HG03460 (cell line): ENCODE measurements around the gene RAB36.
"Not testable (repeated sequence)": the region's sequence is repeated elsewhere in the genome, so short reads cannot be mapped to it uniquely, and the experiment has no call there.

Source experiments
- ATAC-seq: cut with Tn5 transposase; IDR thresholded peaks from one replicate; pipeline ENCODE4 v1.9.1; 2021; ENCODE audit not compliant: unreplicated experiment

Gene RAB36

DNA sequence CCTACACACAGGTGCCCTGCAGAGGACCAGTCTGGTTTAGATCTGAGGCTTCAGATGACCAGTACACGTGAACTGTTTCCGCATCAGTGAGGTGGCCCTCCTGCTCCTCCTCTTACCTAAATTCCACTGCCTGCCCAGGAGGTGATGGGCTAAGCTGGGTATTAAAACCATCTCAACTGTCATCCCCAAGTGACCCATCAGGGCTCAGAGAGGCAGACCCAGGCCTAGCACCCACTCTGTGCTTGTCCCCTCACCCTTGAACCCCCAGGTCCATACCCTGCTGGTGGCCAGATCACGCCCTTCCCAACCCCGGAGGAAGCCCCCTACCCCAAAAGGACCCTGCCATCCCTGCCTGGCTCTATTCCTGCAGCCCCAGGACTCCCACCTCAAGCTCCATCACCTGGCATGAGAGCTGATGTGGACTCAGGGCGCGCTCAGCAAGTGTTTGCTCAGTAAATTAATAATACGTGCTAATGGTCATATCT is 24.8 kb upstream of the RAB36 start:
- ATAC-seq = no peak

DNA sequence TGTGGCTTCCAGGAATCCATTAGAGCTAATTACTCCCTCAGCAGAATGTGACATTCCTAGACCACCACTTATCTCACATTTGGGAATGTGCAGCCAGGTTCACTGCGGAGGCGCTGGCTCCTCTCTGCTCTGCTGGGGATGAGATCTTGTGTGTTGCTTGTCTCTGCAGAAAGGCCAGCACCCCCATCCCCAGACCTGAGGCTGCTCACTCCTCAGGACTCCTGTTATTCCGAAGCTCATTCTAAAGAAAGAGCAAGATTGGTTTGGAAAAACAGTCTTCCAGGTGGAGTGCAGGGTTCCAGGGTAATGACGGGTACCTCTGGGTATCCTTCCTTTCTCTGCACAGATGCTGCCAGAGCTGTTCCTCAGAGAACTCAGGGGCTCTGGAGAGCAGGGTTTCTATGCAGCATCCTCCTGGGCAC is 24.3 kb upstream of the RAB36 start:
- no peak for ATAC-seq

DNA sequence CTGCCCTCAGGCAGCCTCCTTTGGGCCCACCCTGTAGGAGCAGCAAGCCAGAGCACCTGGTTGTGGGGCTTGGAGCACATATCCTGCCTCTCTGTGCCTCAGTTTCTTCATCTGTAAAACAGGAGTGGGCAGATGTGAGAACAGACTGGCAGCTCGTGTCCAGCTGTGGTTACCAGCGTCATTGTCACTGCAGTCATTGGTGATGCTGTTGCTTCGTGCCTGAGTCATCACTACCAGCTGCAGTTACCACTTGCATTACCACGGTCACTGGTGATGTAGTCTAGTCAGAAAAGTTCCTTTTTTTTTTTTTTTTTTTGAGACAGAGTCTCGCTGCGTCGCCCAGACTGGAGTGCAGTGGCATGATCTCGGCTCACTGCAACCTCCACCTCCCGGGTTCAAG is 23.9 kb upstream of the RAB36 start:
- ATAC-seq = no peak

DNA sequence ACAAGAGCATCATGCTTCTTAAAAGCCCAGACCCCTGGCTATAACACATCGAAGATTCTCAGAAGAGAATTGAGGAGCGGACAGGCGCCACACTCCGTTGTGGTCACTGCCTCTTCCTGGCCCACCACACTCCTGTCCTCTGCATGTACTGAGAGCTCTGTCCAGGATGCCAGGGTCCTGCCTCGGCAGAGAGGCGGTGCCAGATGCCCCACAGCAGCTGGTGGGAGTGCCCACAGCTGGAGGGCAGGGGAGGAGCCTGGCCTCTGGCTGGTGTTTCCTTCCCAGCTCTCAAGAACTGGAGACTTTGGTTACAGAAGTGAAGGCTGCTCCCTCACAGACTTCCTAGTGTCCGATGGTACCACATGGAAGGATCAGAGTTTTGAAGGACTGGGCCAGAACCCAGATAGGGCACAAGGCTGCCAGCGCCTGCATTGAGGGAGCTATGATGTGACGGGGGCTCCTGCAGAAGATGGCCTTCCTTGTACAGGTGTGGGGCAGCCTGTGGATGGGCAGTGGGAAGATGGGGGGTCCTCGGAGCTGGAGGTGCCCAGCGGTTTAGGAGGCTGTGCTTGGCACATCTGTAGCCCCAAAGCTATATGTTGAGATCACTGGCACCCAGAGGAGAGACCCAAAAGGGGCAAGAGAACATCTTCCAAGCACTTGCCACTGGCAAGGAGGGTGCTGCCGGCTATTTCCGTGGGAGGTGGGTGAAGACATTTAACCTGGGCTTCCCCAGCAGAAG is 22.9 kb upstream of the RAB36 start:
- no peak for ATAC-seq

DNA sequence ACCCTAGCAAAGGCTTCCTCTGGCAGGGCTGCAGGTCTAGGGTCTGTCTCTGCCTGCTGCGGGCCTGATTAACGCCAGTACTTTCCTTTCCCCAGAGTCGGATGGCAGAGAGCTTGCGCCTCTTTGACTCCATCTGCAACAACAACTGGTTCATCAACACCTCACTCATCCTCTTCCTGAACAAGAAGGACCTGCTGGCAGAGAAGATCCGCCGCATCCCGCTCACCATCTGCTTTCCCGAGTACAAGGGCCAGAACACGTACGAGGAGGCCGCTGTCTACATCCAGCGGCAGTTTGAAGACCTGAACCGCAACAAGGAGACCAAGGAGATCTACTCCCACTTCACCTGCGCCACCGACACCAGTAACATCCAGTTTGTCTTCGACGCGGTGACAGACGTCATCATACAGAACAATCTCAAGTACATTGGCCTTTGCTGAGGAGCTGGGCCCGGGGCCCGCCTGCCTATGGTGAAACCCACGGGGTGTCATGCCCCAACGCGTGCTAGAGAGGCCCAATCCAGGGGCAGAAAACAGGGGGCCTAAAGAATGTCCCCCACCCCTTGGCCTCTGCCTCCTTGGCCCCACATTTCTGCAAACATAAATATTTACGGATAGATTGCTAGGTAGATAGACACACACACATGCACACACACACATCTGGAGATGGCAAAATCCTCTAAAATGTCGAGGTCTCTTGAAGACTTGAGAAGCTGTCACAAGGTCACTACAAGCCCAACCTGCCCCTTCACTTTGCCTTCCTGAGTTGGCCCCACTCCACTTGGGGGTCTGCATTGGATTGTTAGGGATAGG is 22.1 kb upstream of the RAB36 start:
- no peak for ATAC-seq

DNA sequence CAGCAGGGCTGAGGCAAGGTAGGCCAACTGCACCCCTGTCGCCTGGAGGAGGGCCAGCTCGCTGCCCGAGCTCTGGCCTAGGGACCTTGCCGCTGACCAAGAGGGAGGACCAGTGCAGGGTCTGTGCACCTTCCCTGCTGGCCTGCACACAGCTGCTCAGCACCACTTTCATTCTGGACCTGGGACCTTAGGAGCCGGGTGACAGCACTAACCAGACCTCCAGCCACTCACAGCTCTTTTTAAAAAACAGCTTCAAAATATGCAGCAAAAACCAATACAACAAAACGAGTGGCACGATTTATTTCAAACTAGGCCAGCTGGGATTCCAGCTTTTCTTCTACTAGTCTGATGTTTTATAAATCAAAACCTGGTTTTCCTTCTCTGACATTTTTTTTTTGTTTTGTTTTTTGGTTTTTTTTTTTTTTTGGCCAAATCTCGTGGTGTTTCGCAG is 21.4 kb upstream of the RAB36 start:
- ATAC-seq = no peak

DNA sequence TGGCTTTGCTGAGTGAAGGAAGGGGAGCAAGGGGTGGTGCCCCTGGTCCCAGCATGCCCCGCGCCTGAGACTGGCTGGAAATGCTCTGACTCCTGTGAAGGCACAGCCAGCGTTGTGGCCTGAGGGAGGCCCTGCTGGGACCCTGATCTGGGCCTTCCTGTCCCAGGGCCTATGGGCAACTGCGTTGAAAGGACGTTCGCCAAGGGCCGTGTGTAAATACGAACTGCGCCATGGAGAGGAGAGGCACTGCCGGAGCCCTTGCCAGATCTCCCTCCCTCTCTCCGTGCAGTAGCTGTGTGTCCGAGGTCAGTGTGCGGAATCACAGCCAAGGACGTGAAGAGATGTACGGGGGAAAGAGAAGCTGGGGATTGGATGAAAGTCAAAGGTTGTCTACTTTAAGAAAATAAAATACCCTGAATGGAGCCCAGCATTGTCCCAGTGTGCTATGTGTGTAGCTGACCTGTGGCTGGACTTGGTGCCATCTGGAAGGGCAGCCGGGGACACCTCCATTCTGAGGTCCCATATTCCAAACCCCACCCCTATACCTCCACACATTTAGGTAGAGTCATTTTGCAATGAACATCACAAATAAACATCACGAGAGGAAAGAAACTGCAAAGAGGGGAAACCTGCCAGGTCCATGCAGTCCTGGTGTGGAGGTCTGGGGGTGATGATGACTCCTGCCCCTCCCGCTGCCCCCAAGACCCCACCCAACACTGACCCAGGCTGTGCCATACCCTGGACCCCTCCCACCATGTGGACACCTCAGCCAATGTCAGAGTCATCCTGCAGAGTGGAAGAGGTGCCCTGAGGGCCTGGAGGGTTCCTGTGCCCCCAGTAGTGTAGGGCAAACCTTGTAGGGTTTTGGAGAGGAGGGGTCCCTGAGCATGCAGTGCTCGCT is 20.4 kb upstream of the RAB36 start:
- no peak for ATAC-seq

DNA sequence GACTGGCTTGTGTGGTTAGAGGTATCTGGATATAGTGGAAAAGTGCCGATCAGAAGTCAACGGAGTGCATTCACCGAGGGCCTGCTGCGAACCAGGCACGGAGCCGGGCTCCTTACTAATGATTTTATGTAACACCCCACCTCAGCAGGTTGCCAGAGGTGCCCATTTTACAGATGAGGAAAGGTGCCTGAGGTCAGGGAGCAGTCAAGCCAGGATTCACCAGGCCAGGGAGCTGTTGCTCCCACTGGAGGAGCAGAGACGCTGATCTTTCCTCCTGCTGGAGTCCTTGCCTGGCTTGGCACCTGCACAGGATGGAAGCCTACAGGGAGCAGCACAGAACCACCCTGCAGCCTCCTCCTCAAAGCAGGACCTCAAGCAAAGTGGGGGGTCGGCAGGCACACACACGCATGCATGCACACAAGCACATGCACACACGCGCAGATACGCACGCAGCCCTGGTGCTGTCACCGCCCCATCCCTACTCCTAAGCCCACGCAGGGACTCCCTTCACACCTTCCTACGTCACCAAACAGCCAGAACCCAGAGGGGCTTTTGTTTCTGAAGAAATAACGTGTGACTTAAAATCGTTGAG is 19.7 kb upstream of the RAB36 start:
- ATAC-seq = no peak

DNA sequence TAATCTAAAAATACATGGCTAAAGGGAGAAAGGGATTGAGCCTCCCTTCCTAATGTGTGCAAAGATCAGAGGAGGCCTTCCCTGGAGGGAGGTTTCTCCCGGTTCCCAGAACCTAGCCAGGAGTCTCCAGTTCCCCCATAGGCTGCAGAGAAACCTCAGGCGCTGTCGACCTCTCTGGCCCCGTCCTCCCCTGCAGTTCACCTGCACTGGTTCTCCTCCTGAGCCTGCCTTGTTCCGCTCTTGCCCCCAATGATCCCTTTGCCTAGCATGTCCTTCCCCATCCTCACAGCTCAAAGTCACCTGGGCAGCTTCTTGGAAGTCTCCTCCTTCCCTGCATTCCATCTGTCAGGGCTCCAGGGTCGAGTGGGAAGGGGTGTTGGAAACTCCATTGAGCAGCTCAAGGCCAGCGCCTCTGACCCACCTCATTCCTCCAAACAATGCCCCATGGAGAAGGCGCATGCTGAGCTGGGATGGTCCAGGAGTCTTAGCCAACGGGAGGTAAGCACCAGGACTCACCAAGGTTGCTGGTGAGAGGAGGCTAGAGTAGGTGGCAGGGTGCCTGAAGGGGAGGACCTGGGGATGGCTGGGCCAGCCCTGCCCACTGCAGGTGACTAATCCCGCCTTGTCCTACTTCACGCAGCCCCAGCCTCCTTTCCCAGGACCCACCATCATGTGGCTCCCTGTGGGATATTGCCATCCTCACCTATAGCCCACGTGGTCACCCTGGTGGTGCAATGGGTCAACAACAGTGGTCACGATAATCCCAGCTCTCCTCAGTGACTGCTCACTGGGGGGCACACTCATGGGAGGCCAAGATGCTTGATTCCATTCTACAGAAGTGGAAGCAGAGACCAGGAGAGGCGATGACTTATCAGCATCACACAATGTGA is 18.9 kb upstream of the RAB36 start:
- ATAC-seq = no peak

DNA sequence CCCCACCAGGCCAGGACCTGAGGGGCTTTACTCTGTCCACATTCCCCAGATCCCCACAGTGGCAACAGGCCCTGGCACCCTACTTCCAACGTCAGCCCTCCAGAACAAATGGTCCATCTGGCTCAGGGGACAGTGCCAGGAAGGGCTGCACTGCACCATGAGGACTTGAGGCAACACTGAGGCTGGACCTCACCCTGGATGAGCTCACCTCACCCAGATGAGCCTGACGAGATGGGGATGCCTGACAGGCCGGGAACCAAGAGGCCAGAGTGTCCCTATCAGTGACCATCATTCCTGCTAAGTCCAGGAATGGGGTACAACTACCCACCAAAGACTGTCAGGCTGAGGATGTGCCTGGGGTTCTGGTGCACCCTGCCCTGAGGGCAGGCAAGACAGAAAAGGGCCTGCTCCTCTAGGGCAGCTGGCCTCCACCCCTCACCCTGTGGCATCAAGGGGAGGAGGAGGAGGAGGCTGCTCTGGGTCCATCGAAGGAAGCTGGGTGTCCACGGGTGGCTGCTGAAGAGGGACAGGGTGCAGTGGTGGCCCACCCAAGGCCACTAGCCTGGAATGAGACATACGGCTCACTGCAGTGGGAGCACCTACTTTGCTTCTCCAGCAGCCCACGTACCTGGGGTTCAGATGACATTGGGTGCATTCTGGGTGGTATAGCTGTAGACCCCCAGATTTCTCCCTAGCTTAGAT is 18.1 kb upstream of the RAB36 start:
- no peak for ATAC-seq

DNA sequence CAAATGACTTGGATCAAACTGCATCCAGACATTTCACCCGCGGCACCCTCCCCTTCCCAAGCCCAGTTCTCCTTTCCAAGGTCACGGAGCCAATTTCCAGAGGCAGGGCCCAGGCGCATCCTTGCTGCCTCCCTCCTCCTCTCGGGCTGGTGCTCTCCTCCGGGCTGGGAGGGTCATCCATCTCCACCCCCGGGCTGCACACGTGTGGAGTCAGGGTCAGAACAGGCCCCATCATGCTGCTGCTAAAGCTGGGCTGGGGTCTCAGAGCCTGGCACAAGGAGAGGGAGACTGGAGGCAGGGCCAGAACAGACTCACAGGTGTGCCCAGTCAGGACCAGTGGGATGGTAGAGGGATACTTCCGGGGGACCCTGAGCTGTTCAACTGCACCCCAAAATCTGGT is 17.5 kb upstream of the RAB36 start:
- no peak for ATAC-seq

DNA sequence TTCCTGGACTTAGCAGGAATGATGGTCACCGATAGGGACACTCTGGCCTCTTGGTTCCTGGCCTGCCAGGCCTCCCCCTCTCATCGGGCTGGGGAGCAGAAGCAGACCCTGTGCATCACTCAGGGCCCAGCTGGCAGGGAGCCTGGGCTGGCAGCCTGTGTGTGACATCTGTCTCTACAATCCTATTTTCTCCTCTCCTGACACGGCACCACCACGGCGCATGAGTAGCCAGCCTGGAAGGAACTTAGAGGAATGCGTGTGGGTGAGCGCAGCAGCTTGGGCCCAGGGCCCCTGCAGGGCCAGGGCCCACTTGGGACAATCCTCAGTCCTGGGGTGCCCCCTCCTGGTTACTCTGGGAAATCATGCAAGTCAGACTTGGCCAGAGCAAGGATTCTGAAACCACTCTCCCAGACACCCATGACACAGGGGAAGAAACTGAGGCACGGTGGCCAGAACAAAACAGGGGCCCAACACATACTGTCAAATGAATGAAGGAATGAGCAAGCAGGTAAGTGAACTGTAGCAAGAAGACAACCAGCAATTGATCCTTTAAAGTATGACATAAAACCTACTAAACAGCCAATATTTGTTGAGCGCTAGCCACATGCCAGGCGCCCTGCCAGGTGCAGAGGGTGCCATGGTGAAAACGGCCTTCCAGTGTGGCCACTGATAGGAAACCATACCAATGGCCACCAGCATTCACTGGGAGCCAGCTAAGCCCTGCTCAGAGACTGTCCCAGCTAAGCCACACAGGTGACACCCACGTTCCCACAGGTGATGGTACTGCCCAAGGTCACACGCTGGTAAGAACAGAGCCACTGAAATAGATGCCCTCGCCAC is 16.8 kb upstream of the RAB36 start:
- ATAC-seq = no peak

DNA sequence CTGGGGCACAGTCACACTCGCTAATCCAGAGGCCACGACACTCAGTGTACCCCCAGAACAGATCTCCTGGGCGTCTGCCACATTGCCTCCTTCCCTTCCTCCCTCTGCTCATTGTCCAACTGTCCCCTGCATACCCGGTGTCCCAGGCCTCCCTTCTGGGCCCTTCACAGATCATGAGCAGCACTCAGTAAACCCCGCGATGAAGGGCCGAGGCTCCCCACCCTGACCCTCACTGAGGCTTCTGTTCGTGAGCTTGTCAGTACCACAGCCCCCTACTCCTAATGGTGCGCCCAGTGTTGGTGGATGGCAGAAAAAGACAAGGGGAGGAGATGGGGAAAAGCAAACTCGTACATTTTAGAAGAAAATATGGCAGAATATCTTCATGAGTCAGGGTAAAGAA is 16.1 kb upstream of the RAB36 start:
- no peak for ATAC-seq

DNA sequence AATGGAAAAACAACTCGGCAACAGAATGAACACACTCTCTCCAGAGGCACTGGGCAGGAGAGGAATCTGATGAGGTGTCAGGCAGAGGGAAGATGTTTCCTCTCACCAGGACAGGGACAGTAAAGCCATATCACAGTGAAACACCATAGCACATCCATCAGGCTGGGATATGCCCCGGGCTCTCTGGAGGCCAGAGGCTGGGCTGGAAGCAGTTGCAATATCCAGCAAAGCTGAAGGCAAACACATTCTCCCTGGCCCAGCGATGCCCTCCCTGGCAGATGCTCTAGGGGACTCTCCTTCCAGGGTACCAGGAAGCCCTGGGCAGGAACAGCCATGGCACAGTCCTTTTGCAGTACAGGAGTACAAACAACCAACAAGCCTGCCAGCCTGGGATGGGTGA is 14.6 kb upstream of the RAB36 start:
- no peak for ATAC-seq

DNA sequence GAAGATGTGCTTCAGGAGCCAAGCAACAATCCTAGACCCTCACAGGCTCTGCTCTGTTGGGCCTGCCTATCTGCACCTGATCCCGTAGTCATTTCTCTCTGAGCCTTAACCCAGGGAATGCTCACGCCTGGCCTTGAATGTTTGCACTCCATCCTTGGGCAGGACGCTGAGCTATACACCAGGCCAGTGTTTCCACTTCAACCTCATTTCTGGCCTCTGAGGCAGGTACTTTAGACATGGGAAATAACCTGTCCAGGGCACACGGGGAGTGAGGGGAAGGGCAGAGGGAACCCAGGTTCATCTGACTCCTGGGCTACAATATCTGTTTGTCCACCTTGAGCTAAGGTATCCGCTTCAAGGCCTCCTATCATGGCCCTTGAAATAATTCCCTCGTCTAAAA is 13.3 kb upstream of the RAB36 start:
- ATAC-seq = no peak

DNA sequence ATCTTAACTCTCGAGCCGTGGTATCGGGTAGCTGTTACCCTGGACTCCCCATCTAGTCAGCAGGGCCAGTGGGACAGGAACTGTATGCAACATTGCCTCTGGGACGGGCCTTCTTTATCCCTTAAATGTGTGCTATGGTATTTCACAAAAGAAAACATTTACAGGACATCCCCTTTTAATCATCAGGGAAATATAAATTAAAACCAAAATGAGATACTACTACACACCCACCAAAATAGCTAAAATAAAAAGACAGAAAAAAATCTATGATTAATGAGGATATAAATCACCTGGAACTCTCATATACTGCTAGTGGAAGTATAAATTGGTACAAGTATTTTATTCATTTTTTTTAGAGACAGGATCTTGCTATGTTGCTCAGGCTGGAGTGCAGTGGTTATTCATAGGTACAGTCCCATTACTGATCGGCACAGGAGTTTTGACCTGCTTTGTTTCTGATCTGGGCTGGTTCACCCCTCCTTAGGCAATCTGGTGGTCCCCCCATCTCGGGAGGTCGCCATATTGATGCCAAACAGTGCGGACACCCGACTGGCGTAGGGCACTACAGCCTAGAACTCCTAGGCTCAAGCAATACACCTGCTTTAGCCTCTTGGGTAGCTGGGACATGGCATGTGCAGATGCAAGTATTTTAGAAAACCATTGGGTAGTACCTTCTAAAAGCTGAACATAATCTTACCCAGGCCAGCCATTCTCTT is 12.7 kb upstream of the RAB36 start:
- no peak for ATAC-seq

DNA sequence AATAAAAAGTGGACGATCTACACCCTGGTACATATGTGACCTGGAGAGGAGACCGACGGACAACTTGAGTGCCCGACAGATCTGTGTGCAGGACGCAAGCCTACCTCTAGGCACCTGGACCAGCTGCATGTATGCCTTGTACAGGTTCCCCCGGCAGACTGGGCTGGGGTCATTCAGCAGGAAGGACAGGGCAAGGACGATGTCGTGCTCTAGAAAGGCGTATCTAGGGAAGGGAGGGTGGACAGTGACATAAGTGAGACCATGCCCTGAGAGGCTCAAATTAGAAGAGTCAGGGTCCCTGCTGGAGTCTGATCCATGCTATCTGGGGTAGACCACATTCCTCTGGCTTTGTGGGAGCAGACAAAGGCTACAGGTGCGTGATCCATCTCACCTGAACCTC is 11.4 kb upstream of the RAB36 start:
- no peak for ATAC-seq

DNA sequence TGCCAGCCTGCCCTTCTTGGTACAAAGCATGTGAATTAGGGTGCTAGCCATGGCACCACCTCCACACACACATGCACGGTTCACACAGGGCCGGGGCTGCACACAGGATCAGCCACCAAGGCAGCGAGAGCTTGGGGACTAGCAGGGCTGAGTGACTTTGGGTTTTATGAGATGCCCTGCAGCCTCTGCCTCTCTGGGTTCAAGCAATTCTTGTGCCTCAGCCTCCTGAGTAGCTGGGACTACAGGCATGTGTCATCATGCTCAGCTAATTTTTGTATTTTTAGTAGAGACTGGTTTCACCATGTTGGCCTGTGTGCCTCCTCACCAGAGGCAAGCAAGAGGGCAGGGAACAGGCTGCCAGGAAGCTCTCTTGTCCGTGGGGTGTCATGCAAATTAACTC is 8.3 kb upstream of the RAB36 start:
- ATAC-seq = not testable (repeated sequence)
